ENCODE results near the gene PRR16. TPM values are rescaled to one million over a fixed set of nuclear protein-coding genes. Genes with fewer than 3 reads are reported as not detected.

PRR16 gene
- total RNA-seq = 0.48 TPM in 1 of 2 replicates, not detected in the other

GRCh38 chr5:120463991-120464626 is at the start of gene PRR16:
Gene PRR16, plus strand, starts transcription at chr5:120464300.

Small RNAs within 50 kb of the gene (small RNA-seq; reads per million reads assigned to genes)
- gene PRELID3BP8 (not detected), gene RNU4-69P (not detected)

All from vein endothelial cell (primary cell).